Activated naive CD8-positive, alpha-beta T cell (primary cell): ENCODE data around the gene FRMPD2.
"Not testable (repeated sequence)": the region's sequence is repeated elsewhere in the genome, so short reads cannot be mapped to it uniquely, and the experiment has no call there.

Source experiments
- H3K27ac Mint-ChIP-seq: one replicate; pipeline ENCODE4 v1.8.0; 2021; ENCODE audit warnings: mixed read lengths
- H3K27me3 Mint-ChIP-seq: one replicate; pipeline ENCODE4 v1.8.0; 2021; ENCODE audit warnings: mixed read lengths
- H3K36me3 Mint-ChIP-seq: one replicate; pipeline ENCODE4 v1.8.0; 2021; ENCODE audit warnings: mixed read lengths
- H3K4me1 Mint-ChIP-seq: one replicate; pipeline ENCODE4 v1.8.0; 2021; ENCODE audit warnings: low read depth, mixed read lengths
- H3K4me3 Mint-ChIP-seq: one replicate; pipeline ENCODE4 v1.8.0; 2021; ENCODE audit warnings: mild to moderate bottlenecking, mixed read lengths
- H3K9me3 Mint-ChIP-seq: one replicate; pipeline ENCODE4 v1.8.0; 2021; ENCODE audit warnings: low read depth, mixed read lengths

Gene FRMPD2

DNA sequence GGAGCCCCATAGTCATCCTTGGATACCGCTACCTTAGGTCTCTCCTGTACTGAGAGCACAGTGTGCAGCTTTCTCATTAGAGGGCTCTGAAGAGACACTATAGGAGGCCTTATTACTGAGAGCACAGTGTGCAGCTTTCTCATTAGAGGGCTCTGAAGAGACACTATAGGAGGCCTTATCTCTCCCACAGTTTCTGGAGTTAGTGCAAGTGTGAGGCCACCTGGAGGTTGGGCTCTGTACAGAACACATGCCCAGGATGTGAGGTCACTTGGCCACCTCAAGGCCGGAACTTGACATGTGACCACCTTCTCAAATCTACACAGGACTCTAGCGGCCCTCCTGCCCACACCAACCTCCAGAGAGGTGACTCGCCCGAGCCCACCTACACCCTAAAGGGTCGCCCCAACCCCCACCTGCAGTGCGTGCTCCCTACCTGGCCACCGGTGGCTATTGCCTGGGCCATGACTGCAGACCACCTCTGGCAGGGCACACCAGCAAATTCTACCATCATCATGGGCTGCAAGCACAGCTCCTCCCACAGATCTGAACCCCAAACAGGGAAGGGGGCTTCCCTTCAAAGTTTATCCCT, 24.6 kb downstream of the FRMPD2 start:
- Mint-ChIP-seq H3K36me3 (no peaks in the 10 kb centered on the region), H3K4me1 (peaks cover 3% of the 10 kb centered on the region), H3K9me3 (no peaks in the 10 kb centered on the region), H3K4me3 (no peak overlapping the region), H3K27ac (no peak overlapping the region), H3K27me3 (no peaks in the 10 kb centered on the region)

DNA sequence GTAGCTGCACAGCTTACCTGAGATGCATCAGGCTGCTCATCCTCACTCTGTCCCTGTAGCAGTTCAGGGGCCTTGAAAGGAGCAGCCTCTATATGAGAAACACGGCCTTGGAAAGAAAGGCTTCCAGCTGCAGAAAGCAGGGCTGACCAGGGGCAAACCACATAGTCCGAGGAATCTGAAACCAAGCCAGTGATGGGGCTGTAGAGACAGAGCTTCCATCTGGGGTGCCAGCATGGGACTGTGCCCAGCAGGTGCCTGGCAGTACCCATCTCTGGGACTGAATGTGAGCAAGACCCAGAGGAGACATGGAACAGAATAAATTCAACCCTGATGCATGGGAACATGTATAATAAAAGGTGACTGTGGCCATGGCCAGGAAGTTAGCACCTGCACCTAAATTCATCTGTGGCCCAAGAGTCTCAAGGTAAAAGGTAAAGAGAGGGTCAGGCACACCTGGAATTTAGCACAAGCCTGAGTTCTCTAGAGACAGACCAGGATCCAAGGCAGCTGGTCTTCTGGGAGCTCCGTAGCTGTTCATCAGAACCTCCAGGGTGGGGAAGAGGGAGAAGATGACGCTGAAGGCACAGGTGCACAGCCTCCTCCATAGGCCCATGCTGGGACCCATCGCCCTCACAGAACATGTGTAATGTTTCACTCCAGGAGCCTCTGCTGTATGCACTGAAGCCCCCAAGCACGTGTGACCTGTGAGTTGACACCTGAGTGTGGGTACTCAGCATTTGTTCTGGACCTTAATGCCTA, 25.3 kb downstream of the FRMPD2 start:
- Mint-ChIP-seq H3K9me3 (no peaks in the 10 kb centered on the region), H3K4me3 (no peak overlapping the region), H3K27ac (no peak overlapping the region), H3K27me3 (no peaks in the 10 kb centered on the region), H3K36me3 (no peaks in the 10 kb centered on the region), H3K4me1 (peaks cover 3% of the 10 kb centered on the region)

DNA sequence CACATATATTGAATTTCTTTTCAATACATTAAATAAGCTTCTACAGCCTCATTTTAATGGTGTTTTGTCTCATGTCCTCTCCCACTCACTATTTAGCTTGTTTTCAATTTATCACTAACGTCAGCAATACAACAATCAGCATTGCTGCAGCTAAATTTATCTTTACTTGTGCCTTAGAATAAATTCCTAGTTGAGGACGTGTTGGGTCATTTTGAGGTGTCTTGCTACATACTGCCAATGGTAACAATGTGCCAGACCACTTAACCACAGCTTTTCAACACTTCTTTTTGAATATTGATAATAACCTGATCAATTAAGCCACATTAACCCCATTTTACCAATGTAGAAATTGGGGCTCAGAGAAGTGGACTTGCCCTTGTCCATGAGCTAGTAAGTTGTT, 26.0 kb downstream of the FRMPD2 start:
- Mint-ChIP-seq H3K36me3 (no peaks in the 10 kb centered on the region), H3K4me1 (peaks cover 3% of the 10 kb centered on the region), H3K9me3 (no peaks in the 10 kb centered on the region), H3K4me3 (no peak overlapping the region), H3K27me3 (no peaks in the 10 kb centered on the region), H3K27ac (no peak overlapping the region)

DNA sequence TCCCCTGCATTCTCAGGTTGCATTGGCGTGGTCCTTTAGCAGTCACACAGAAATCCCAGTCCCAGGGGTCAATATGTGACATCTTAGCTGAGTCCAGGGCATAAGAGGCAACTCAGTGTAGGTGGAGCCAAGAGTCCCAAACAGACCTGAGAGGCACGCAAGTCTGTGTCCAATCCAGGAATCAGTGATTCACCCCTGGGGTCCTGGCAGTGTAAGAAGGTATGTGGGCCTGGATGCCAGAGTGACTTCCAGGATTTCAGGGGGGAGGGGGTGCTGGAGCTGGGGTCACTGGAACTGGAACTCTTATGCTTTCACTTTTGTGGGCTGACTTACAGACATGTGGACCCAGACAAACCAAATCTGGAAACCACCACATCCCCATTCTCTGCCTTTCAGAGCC, 26.8 kb downstream of the FRMPD2 start:
- Mint-ChIP-seq H3K27ac (no peak overlapping the region), H3K4me3 (no peak overlapping the region), H3K4me1 (peaks cover 3% of the 10 kb centered on the region), H3K9me3 (no peaks in the 10 kb centered on the region), H3K36me3 (no peaks in the 10 kb centered on the region), H3K27me3 (no peaks in the 10 kb centered on the region)

DNA sequence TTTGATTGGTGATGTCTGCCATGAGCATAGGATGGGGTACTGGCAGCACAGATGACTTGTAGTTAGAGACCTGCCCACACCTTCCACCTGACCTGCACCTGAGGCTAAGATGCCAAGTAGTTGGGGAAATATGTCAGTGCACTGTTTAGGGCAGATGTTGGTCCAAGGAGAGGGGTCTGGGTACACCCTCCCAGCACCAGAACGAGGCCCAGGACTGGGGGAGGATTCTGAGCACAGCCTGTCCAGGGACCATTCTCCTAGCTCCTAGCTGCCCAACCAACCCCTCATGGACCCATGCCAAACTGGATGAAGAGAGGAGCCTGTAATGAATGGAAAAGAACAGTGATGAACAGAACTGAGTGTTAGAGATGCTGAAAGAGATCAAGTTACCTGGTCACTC, 28.0 kb downstream of the FRMPD2 start:
- no peaks in the 10 kb centered on the region for H3K36me3 Mint-ChIP-seq
- H3K9me3 Mint-ChIP-seq, result no peaks in the 10 kb centered on the region
- H3K27ac Mint-ChIP-seq, result no peak overlapping the region

DNA sequence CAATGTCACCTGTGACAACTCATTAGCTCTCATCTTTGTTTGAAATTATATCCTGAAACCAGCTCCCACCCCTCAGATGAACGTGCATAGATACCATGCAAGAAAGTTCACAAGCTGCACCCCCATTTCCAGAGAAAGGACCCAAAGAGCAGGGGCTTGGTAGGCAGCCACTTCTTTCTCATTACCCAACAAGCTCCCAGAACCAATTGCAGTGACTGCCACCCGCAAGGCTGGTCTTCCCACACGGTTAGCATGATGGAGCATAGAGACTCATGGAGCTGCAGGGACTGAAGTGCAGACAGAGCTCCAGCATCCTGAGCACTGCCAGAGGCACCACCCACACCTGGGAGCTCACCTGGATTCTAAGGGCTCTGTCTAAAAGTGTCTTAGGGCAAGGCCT, 28.5 kb downstream of the FRMPD2 start:
- H3K27ac Mint-ChIP-seq, result no peak overlapping the region
- H3K4me3 Mint-ChIP-seq, result no peak overlapping the region
- H3K4me1 Mint-ChIP-seq, result peaks cover 3% of the 10 kb centered on the region
- no peaks in the 10 kb centered on the region for H3K36me3 Mint-ChIP-seq
- no peaks in the 10 kb centered on the region for H3K27me3 Mint-ChIP-seq
- H3K9me3 Mint-ChIP-seq, result no peaks in the 10 kb centered on the region

More for the DNA sequence above, 28.0 kb downstream of the FRMPD2 start:
- Mint-ChIP-seq H3K4me3 (no peak overlapping the region), H3K4me1 (peaks cover 3% of the 10 kb centered on the region), H3K27me3 (no peaks in the 10 kb centered on the region)

DNA sequence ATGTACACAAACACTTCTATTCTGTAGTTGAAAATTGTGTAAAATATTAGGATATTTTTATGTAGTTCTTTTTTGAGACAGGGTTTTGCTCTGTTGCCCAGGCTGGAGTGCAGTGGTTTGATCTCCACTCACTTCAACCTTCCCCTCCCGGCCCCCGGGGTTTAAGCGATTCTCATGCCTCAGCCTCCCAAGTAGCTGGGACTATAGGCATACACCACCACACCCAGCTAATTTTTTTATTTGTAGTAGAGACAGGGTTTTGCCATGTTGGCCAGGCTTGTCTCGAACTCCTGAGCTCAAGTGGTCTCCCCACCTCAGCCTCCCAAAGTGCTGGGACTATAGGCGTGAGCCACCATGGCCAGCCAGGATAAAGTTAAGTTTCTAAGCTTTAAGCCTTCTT, 30.6 kb downstream of the FRMPD2 start:
- not testable (repeated sequence) for H3K36me3 Mint-ChIP-seq, H3K27ac Mint-ChIP-seq, H3K4me3 Mint-ChIP-seq

DNA sequence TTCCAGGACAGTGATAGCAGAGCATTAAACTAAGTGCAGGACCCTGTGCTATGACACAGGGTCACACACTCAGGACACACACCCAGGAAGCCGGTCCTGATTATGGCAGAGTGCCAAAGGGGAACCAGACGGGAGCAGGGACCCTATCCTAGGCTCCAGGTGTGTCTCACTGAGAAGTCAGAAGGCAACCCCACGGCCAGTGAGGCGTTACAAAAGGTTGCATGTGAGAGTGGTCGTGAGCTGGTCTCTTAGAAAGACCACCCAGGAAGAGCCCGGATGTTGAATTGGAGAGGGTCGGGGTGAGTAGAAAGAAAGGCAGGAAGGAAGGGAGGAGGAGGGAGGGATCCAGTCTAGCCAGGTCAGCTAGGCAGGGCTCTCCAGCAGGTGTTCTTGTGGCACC, 31.0 kb downstream of the FRMPD2 start:
- H3K4me1 Mint-ChIP-seq, result peaks cover 3% of the 10 kb centered on the region
- H3K27ac Mint-ChIP-seq, result no peak overlapping the region
- H3K9me3 Mint-ChIP-seq, result no peaks in the 10 kb centered on the region
- H3K4me3 Mint-ChIP-seq, result no peak overlapping the region
- no peaks in the 10 kb centered on the region for H3K27me3 Mint-ChIP-seq
- no peaks in the 10 kb centered on the region for H3K36me3 Mint-ChIP-seq

More for the DNA sequence above, 30.6 kb downstream of the FRMPD2 start:
- not testable (repeated sequence) for H3K27me3 Mint-ChIP-seq, H3K4me1 Mint-ChIP-seq, H3K9me3 Mint-ChIP-seq

DNA sequence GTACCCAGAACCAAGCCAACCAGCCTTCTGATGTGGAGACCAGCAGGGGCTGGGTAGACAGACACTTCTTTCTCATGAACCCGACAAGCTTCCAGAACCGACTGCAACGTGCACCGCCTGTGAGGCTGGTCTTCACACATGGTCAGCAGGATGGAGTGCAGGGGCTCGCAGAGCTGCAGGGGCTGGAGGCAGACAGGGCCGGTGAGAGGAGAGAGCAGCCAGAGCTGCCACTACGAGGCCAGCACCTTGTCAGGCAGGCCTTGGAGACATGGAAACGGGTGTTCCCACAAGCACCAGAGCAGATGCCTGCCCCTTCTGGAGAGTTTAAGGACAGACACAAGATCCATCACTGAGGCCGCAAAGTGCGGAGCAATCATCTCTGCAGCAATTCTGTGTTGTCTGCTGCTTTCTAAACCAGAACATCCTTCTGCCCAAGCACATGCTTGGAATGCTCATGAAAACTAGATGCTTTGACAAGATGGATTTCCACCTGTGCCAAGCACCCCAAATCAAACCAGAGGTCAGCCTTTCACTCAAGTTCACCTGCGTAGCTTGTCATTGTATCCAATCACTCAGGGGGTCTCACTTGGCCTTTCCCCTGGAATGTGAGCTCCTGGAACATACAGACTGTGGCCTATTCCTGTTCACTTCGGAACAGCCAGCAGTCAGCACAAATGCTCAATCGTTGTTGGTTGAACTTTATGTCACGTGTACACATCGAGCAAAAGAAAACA, 32.2 kb downstream of the FRMPD2 start:
- Mint-ChIP-seq H3K36me3 (no peaks in the 10 kb centered on the region), H3K4me3 (no peak overlapping the region), H3K9me3 (no peaks in the 10 kb centered on the region), H3K27me3 (no peaks in the 10 kb centered on the region), H3K4me1 (no peaks in the 10 kb centered on the region), H3K27ac (no peak overlapping the region)

DNA sequence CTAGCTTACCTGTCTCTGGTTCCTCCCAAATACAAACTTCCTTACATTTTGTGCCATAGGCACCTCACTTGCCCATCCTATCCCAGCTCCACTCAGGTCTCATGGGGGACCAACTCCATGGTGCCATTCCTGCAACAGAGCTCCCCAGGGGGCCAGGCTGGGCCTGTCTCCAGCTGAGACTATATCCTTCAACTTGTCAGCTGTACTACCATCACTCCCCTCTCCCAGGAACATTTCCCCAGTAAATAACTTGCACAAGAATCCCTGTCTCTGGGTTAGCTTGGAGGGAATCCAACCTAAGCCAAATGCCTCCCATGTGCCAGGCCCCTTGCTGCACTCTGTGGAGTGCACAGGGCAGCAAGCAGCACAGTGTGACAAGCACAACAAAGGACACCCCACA, 33.2 kb downstream of the FRMPD2 start:
- H3K4me3 Mint-ChIP-seq, result no peak overlapping the region
- no peaks in the 10 kb centered on the region for H3K4me1 Mint-ChIP-seq
- no peak overlapping the region for H3K27ac Mint-ChIP-seq
- no peaks in the 10 kb centered on the region for H3K9me3 Mint-ChIP-seq
- no peaks in the 10 kb centered on the region for H3K27me3 Mint-ChIP-seq
- no peaks in the 10 kb centered on the region for H3K36me3 Mint-ChIP-seq

DNA sequence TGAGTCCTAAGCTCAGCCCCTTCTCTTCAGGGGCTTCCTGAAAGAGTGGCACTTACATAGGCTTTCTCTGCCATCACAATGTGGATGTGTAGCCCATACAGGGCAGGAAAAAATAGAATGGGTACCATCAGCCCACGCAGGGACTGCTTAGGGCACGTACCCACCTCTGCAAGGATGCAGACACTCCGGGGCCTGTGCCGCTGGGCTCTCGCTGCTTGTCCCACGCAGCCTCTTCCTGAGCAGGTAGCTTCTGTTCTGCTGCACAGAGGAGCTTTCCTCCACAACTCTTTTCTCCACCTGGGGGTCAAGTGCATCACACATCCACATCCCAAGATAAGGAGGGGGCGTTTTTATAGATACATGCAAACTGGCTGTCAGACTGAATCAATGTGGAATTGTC, 34.3 kb downstream of the FRMPD2 start:
- no peaks in the 10 kb centered on the region for H3K4me1 Mint-ChIP-seq
- no peaks in the 10 kb centered on the region for H3K9me3 Mint-ChIP-seq
- no peak overlapping the region for H3K27ac Mint-ChIP-seq
- H3K36me3 Mint-ChIP-seq, result no peaks in the 10 kb centered on the region
- H3K27me3 Mint-ChIP-seq, result no peaks in the 10 kb centered on the region
- no peak overlapping the region for H3K4me3 Mint-ChIP-seq

DNA sequence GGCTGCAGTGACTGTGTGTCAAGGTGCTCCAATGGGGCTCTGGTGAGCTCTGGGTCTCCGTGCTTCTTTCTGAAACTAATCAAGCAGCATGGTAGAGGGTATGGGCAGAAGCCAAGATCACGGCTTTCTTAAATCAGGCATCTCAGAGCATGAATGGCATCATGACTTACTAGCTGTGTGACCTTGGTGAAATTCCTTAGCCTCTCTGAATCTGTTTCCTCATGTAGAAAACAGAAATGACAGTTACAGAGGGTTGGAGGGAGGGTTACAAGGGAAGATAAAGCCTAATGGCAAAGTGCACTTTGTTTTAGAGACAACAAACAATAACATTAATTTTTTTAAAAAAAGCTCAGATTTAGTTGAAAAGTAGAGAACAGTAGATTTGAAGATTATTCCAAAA, 34.9 kb downstream of the FRMPD2 start:
- Mint-ChIP-seq H3K27ac (no peak overlapping the region), H3K27me3 (no peaks in the 10 kb centered on the region), H3K4me1 (no peaks in the 10 kb centered on the region), H3K36me3 (no peaks in the 10 kb centered on the region), H3K4me3 (no peak overlapping the region), H3K9me3 (no peaks in the 10 kb centered on the region)

DNA sequence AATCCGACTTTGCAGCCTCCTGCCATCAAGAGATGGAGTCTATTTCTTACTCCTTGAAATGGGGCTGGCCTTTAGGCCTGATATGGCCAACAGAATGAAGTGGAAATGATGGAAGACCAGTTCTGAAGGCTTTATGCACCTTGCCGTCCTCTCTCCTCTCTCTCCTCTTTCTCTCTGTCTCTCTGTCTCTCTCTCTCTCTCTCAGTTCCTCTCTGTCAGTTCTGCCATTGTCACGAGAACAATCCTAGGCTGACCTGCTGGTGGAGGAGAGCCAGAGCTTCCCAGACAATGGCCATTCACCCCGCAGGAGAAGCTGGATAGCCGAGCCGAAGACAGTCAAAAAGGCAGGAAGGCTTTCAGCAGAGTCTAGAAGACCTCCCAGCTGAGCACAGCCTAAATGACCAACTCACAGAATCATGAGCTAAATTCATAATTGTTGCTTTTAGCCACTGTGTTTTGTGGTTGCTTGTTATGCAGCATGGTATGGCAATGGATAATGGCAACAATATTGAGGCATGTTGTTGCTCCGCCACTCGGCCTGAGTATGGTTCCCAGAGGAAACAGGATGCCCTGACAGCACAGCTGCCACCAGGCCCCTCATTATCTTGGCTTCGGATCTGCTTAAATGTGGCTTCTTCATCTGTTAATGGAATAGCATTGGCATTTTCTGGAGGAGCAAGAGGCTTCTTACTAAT, 35.5 kb downstream of the FRMPD2 start:
- Mint-ChIP-seq H3K27ac (no peak overlapping the region), H3K27me3 (no peaks in the 10 kb centered on the region), H3K36me3 (no peaks in the 10 kb centered on the region), H3K4me3 (no peak overlapping the region), H3K9me3 (no peaks in the 10 kb centered on the region), H3K4me1 (no peaks in the 10 kb centered on the region)

DNA sequence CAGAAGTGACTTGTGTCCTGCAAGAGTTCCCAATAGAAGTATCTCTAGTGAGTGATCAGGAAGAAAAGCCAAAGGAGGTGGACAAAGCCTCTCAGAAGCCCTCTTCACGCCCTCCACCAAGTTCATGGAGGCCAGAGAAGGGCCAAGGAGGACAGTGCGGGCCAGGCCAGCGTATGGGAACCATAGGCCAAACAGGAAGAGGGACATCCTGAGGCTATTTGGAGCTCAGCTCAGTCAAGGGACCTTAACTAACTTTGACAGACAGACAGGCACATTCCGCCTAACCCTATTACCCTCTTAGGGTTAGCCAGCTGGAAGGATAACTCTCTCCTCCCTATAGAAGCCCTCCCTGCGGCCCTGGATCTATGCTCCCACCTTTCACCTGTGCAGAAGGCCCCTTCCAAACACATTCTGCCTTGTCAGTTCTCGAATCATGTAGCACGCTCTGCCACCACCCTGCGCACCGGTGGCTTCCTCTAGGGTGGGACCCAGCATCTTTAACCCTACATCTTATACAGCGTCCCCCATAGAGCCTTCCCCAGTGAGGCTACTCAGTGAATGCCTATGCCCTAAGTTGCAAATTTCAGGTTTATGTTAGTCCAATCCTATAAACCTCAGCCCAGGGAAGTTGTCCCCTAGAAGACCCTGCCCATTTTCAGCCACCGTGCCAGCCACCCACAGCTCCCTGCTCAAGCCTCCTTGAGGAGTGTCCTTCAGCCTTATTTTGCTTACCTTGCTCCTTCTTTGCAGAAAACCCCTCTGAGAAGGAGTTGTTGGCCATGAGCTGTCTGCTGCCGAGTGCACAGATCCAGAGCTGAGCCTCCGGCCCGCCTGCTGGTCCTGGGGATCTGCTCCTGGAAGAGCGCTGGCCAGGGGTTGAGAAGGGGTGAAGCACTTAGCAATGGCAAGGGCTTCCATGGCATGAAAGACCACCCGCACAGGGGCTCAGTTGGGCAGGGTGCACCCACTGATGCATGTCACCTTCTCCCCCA, 36.9 kb downstream of the FRMPD2 start:
- H3K9me3 Mint-ChIP-seq, result no peaks in the 10 kb centered on the region
- H3K36me3 Mint-ChIP-seq, result no peaks in the 10 kb centered on the region
- H3K4me1 Mint-ChIP-seq, result no peaks in the 10 kb centered on the region
- H3K4me3 Mint-ChIP-seq, result no peak overlapping the region
- H3K27me3 Mint-ChIP-seq, result no peaks in the 10 kb centered on the region
- H3K27ac Mint-ChIP-seq, result no peak overlapping the region
